ENCODE data around the gene POP5. TPM values are rescaled to one million over a fixed set of nuclear protein-coding genes. Genes with fewer than 3 reads are reported as not detected.
"Not testable (repeated sequence)": the region's sequence is repeated elsewhere in the genome, so short reads cannot be mapped to it uniquely, and the experiment has no call there.

POP5 gene, protein sequence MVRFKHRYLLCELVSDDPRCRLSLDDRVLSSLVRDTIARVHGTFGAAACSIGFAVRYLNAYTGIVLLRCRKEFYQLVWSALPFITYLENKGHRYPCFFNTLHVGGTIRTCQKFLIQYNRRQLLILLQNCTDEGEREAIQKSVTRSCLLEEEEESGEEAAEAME
- polyA plus RNA-seq (ENCODE audit: low read depth in 6 of 6): 100 to 1,000 TPM in 2 of 6 donors, 10 to 100 TPM in 4; 68.7 to 116 (median 94.6) TPM

- no peaks in the 10 kb centered on the region for H3K9me3 Mint-ChIP-seq
These were observed at the start of gene POP5 for GRCh38 chr12:120580787-120581723. TSS of gene POP5 (minus strand) at chr12:120581402. CDS start at chr12:120581362, 40 bp downstream.

GRCh38 chr12:120630104-120630892 is 49.1 kb upstream of the POP5 start:
- no peak overlapping the region for H3K4me3 Mint-ChIP-seq
- H3K9me3 Mint-ChIP-seq: no peaks in the 10 kb centered on the region

More at GRCh38 chr12:120580787-120581723, at the start of gene POP5:
- H3K4me1 Mint-ChIP-seq: peaks cover 23 to 40% (median 36%) of the 10 kb centered on the region in 3 donors
- peak within 1 kb of the TSS; percentile 86 to 98 (median 92) for H3K27ac Mint-ChIP-seq
- DNase-seq: peak; percentile 94
- H3K27me3 Mint-ChIP-seq: peaks cover 7 to 17% (median 10%) of the 10 kb centered on the region in 3 donors
- ATAC-seq (ENCODE audit: low read depth in 2 of 2): peak; percentile 91 to 95
- peak within 1 kb of the TSS; percentile 93 to 99 (median 98) for H3K4me3 Mint-ChIP-seq
- H3K36me3 Mint-ChIP-seq: no peaks in the 10 kb centered on the region

DNA sequence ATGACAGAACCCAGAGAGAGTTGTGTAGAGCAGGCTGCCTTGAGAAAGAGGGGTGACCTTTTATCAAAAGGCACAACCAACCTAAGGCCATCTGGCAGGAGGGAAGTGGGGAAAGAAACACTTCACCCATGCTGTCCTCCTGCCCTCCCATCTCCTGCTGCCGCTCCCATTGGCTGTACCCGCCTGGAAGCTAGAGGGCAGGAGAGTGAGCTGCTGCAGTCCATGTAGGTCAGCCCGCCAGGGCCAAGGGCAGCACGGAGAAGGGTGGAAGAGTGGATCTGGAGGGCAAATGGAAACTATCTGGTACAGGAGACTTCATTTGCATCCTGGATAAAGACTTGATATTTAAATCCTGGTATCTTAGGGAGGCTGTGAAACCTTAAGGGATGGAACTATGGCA is 47.7 kb upstream of the POP5 start:
- Mint-ChIP-seq H3K27ac (no peak overlapping the region), H3K4me1 (no peaks in the 10 kb centered on the region), H3K9me3 (no peaks in the 10 kb centered on the region), H3K27me3 (peaks cover 7 to 15% (median 8%) of the 10 kb centered on the region in 3 donors), H3K36me3 (no peaks in the 10 kb centered on the region), H3K4me3 (no peak overlapping the region)
- DNase-seq (no peak), ATAC-seq (ENCODE audit: low read depth in 2 of 2) (no peak)

More at GRCh38 chr12:120630104-120630892, 49.1 kb upstream of the POP5 start:
- no peak overlapping the region for H3K27ac Mint-ChIP-seq
- ATAC-seq (ENCODE audit: low read depth in 2 of 2): no peak
- H3K36me3 Mint-ChIP-seq: no peaks in the 10 kb centered on the region
- no peaks in the 10 kb centered on the region for H3K4me1 Mint-ChIP-seq
- H3K27me3 Mint-ChIP-seq: peaks cover 7 to 15% (median 13%) of the 10 kb centered on the region in 3 donors
- no peak for DNase-seq

DNA sequence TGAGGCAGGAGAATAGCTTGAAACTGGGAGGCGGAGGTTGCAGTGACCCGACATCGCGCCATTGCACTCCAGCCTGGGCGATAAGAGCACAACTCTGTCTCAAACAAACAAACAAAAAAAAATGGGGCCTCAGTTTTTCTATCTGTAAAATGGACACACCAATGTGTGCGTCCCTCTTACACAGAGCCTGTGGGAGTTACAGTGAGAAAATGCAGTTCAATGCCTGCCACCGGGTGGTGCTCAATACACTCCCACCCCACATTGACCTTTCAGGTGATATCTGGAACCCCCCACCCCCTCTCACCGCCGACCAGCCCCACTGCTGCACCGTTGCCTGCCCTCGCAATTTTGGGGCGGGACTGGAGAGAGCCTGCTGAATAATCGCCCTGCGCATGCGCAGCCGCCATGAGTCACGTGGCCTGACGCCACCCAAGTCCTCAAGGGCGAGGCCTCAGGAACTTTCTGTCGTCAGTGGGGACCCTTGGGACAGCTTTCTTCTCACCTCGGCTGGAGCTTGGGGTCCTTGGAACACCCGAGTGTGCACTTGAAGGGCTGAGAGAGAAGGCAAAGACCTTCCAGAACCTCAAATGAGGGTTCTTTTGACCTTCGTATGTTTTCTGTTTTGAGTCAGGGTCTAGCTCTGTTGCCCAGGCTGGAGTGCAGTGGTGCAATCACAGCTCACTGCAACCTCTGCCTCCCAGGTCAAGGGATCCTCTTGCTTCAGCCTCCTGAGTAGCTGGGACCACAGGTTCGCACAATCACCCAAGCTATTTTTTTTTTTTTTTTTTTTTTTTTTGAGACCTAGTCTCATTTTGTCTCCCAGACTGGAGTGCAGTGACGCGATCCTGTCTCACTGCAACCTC is 44.6 kb upstream of the POP5 start:
- Mint-ChIP-seq H3K27me3 (peaks cover 12 to 21% (median 17%) of the 10 kb centered on the region in 3 donors), H3K4me3 (no peak overlapping the region), H3K36me3 (no peaks in the 10 kb centered on the region), H3K27ac (peak overlapping the region in 1 of 6 donors; percentile 11), H3K4me1 (no peaks in the 10 kb centered on the region), H3K9me3 (peaks cover 0 to 2% (median 0%) of the 10 kb centered on the region in 7 donors)
- no peak for DNase-seq
- no peak for ATAC-seq (ENCODE audit: low read depth in 2 of 2)

GRCh38 chr12:120620624-120621023 is 39.4 kb upstream of the POP5 start:
- no peak for ATAC-seq (ENCODE audit: low read depth in 2 of 2)
- Mint-ChIP-seq H3K4me1 (no peaks in the 10 kb centered on the region), H3K9me3 (peaks cover 0 to 5% (median 0%) of the 10 kb centered on the region in 7 donors), H3K27ac (no peak overlapping the region), H3K27me3 (peaks cover 38 to 64% (median 47%) of the 10 kb centered on the region in 3 donors), H3K4me3 (no peak overlapping the region), H3K36me3 (no peaks in the 10 kb centered on the region)
- DNase-seq: no peak

DNA sequence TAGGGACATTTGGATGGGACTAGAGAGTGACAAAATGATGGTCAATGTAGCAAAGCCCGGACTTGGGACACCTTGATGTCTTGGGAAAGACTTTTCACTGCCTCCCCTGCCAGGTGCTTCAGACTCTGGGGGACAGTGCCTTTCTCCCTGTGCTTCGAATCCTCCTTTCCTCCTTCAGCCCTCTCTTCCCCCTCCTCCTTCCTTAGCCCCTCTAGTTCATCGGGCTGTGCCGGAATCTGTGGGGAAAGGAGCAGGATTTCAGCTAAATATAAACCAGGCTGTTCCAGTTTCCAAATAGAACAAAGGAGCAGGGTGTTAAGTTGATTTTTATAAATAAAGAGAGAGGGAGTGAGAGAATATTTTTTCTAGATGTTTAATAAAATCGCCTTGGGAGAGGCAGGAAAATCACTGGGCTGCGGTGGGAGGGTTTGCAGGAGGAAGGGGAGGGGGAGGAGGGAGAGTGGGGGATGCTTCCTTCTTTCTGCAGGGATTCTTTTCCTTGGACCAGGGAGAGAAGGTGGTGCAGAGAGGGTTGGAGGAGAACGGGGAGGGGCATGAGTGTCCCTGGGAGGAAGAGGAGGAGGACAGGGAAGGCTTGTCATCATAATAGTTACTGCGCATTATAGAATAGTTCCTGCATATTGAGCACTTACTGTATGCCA is 37.9 kb upstream of the POP5 start:
- Mint-ChIP-seq H3K36me3 (no peaks in the 10 kb centered on the region), H3K9me3 (peaks cover 0 to 5% (median 0%) of the 10 kb centered on the region in 7 donors), H3K27ac (no peak overlapping the region), H3K4me3 (no peak overlapping the region), H3K4me1 (no peaks in the 10 kb centered on the region), H3K27me3 (peaks cover 43 to 64% (median 47%) of the 10 kb centered on the region in 3 donors)
- DNase-seq: no peak
- no peak for ATAC-seq (ENCODE audit: low read depth in 2 of 2)

GRCh38 chr12:120617767-120618166 is 36.6 kb upstream of the POP5 start:
- H3K4me1 Mint-ChIP-seq; DNase-seq; H3K36me3 Mint-ChIP-seq; ATAC-seq (ENCODE audit: low read depth in 2 of 2); H3K4me3 Mint-ChIP-seq; H3K9me3 Mint-ChIP-seq: not testable (repeated sequence)
- Mint-ChIP-seq H3K27me3 (peaks cover 45 to 64% (median 47%) of the 10 kb centered on the region in 3 donors), H3K27ac (peak overlapping the region in 1 of 6 donors; percentile 46)

DNA sequence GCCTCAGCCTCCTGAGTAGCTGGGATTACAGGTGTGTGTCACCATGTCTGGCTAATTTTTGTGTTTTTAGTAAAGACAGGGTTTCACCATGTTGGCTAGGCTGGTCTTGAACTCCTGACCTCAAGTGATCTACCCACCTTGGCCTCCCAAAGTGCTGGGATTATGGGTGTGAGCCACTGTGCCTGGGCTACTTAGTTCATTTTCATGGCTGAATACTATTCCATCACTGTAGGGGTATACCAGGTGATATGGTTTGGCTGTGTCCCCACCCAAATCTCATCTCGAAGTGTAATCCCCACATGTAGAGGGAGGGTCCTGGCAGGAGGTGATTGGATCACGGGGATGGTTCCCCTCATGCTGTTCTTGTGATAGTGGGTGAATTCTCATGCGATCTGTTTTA is 36.0 kb upstream of the POP5 start:
- Mint-ChIP-seq H3K27me3 (peaks cover 47 to 61% (median 50%) of the 10 kb centered on the region in 3 donors), H3K27ac (peak overlapping the region in 1 of 6 donors; percentile 22)
- not testable (repeated sequence) for H3K36me3 Mint-ChIP-seq; H3K4me3 Mint-ChIP-seq; H3K9me3 Mint-ChIP-seq; H3K4me1 Mint-ChIP-seq; DNase-seq; ATAC-seq (ENCODE audit: low read depth in 2 of 2)

GRCh38 chr12:120614848-120615247 is 33.6 kb upstream of the POP5 start:
- peaks cover 0 to 3% (median 0%) of the 10 kb centered on the region in 7 donors for H3K9me3 Mint-ChIP-seq
- DNase-seq: no peak

GRCh38 chr12:120611534-120611933 is 30.3 kb upstream of the POP5 start:
- peaks cover 14 to 41% (median 31%) of the 10 kb centered on the region in 3 donors for H3K27me3 Mint-ChIP-seq
- DNase-seq; H3K4me3 Mint-ChIP-seq; H3K9me3 Mint-ChIP-seq; H3K27ac Mint-ChIP-seq; H3K36me3 Mint-ChIP-seq; ATAC-seq (ENCODE audit: low read depth in 2 of 2); H3K4me1 Mint-ChIP-seq: not testable (repeated sequence)

More at GRCh38 chr12:120614848-120615247, 33.6 kb upstream of the POP5 start:
- no peak for ATAC-seq (ENCODE audit: low read depth in 2 of 2)
- no peak overlapping the region for H3K4me3 Mint-ChIP-seq
- no peaks in the 10 kb centered on the region for H3K4me1 Mint-ChIP-seq
- peaks cover 42 to 52% (median 45%) of the 10 kb centered on the region in 3 donors for H3K27me3 Mint-ChIP-seq
- no peak overlapping the region for H3K27ac Mint-ChIP-seq
- no peaks in the 10 kb centered on the region for H3K36me3 Mint-ChIP-seq

- DNase-seq (no peak), ATAC-seq (ENCODE audit: low read depth in 2 of 2) (no peak)
- H3K4me3 Mint-ChIP-seq: no peak overlapping the region
- H3K27me3 Mint-ChIP-seq: peaks cover 17 to 45% (median 34%) of the 10 kb centered on the region in 3 donors
- H3K27ac Mint-ChIP-seq: no peak overlapping the region
- no peaks in the 10 kb centered on the region for H3K4me1 Mint-ChIP-seq
- H3K36me3 Mint-ChIP-seq: no peaks in the 10 kb centered on the region
- peaks cover 0 to 3% (median 0%) of the 10 kb centered on the region in 7 donors for H3K9me3 Mint-ChIP-seq
These were observed 29.4 kb upstream of the POP5 start for GRCh38 chr12:120610560-120610959.

DNA sequence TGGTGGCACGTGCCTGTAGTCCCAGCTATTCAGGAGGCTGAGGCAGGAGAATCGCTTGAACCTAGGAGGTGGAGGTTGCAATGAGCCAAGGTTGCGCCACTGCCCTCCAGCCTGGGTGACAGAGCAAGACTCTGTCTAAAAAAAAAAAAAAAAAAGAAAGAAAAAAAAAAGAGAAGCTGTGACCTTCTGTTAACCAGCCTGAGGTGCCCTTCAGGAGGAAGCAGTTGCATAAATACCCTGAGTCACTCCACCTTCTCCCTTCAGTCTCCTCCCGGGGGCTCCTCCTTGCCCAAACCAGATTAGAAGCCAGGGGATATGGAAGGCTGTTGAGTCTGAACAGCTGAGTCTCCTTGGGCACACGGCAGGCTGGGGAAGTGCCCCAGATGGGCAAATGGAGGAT is 21.2 kb upstream of the POP5 start:
- Mint-ChIP-seq H3K27me3 (peaks cover 23 to 46% (median 43%) of the 10 kb centered on the region in 3 donors), H3K27ac (peak overlapping the region in 1 of 6 donors; percentile 6)
- H3K9me3 Mint-ChIP-seq; H3K4me1 Mint-ChIP-seq; H3K36me3 Mint-ChIP-seq; ATAC-seq (ENCODE audit: low read depth in 2 of 2); H3K4me3 Mint-ChIP-seq; DNase-seq: not testable (repeated sequence)

Measured in naive B cell (primary cell).